ENCODE measurements around the gene SYT9. TPM values are rescaled to one million over a fixed set of nuclear protein-coding genes. Genes with fewer than 3 reads are reported as not detected.
"Not testable (repeated sequence)": the region's sequence is repeated elsewhere in the genome, so short reads cannot be mapped to it uniquely, and the experiment has no call there.

SYT9 gene
- total and polyA plus RNA-seq, 12 donors: 0.94 to 17.7 (median 5.0) TPM

DNA sequence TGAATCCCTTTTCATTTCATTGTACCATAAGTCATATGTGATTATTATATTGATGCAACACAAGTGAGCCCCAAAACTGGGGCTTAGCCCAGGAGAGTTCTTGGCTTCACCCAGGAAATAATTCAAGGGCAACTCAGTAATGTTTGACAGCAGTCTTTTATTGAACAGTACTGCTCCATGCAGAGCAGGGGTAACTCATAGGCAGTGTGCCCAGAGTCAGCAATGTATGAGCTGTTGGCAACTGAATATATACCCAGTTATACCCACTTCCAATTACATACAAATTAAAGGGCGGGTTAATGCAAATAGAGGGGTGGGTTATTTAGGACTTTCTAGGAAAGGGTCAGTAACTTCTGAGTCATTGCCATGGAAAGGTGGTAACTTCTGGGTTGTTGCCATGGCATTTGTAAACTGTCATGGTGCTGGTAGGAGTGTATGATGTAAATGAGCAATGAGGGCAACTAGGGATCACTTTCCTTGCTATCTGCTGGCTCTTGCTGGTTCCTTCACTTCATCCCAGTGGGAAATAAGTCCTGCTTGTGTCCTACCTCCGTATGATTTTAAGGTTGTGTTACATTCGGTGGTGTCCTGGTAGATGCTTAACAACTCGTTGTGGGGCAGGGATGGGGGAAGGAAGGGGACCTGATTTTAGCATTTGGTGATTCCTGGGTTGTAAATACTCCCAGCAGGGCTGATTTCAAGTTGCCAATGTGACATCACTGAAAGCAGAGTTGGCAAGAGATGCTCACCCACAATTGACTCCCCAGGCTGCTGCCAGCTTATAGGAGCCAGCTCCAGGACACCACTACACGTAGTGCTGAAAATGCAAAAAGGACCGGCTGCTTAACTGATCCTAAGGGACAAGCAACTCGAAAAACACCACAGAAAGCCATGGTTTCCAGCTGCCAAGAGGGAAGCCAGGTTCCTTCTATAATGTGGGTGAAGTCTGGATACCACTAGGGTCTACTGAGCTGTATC is 70.1 kb downstream of the SYT9 start:
- WGBS, 4 donors: 75 to 84% (median 76%) methylated on average over 7 of the region's 7 CpGs
- no peaks in the 10 kb centered on the region for H3K27me3 ChIP-seq
- no peaks in the 10 kb centered on the region for H3K9me3 ChIP-seq (replicated peaks in 1 of 3)
- TF ChIP-seq, protein P1, sequence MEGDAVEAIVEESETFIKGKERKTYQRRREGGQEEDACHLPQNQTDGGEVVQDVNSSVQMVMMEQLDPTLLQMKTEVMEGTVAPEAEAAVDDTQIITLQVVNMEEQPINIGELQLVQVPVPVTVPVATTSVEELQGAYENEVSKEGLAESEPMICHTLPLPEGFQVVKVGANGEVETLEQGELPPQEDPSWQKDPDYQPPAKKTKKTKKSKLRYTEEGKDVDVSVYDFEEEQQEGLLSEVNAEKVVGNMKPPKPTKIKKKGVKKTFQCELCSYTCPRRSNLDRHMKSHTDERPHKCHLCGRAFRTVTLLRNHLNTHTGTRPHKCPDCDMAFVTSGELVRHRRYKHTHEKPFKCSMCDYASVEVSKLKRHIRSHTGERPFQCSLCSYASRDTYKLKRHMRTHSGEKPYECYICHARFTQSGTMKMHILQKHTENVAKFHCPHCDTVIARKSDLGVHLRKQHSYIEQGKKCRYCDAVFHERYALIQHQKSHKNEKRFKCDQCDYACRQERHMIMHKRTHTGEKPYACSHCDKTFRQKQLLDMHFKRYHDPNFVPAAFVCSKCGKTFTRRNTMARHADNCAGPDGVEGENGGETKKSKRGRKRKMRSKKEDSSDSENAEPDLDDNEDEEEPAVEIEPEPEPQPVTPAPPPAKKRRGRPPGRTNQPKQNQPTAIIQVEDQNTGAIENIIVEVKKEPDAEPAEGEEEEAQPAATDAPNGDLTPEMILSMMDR (IDR thresholded peaks at IDR 0.05): no peak
- TF ChIP-seq POLR2A (IDR thresholded peaks at IDR 0.05): no peak
- no peaks in the 10 kb centered on the region for H3K36me3 ChIP-seq (replicated peaks in 1 of 2)
- intact Hi-C loops (cut with DNase I): no loop called here
- H3K4me1 ChIP-seq (replicated peaks in 1 of 2): no peaks in the 10 kb centered on the region
- no peak overlapping the region for H3K27ac ChIP-seq
- no peak overlapping the region for H3K4me3 ChIP-seq
- DNase-seq: no peak

DNA sequence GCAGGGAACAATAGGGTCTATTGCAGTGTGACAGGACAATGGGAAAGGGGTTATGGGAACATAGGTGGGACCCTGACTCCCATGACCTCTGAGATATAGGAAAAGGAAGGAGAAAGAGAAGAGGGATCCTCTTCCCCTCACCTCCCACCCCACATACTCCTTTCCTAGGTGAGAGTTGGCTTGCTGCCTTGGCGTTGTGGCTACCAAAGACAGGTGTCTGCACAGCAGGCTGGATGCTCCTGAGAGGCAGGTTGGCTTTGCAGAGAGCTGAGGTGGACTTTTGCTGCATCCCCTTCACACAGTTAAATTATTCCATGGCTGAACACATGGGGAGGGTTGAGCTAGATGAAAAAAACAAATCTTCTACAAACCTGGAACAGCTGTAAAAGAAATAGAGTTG is 80.7 kb downstream of the SYT9 start:
- Histone ChIP-seq H3K27ac (no peak overlapping the region), H3K9me3 (replicated peaks in 1 of 3) (no peaks in the 10 kb centered on the region), H3K36me3 (replicated peaks in 1 of 2) (no peaks in the 10 kb centered on the region), H3K4me3 (no peak overlapping the region), H3K27me3 (no peaks in the 10 kb centered on the region), H3K4me1 (replicated peaks in 1 of 2) (no peaks in the 10 kb centered on the region)
- TF ChIP-seq POLR2A (IDR thresholded peaks at IDR 0.05): no peak
- TF ChIP-seq, protein P1 (IDR thresholded peaks at IDR 0.05): no peak
- intact Hi-C loops (cut with DNase I): no loop called here
- DNase-seq: no peak
- WGBS, 4 donors: 80 to 92% (median 83%) methylated on average over 1 of the region's 1 CpG

DNA sequence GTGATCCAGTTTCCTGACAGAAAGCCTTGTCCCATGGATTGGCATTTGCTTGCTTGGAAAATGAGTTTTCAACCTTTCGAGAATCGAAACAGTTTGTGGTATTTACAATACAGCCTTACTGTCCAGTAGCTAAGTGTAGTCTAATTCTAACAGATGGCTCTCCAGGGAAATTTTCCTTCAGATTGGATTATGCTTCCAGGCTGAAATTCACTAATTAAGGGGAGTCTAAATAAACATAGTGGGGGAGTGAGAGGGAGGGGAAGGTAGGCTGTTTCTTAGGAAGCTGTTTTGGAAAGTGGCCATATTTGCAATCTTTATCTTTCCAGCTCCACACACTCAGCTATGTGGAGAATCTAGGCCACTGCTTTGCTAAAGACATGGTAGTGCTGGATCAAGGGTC is 81.3 kb downstream of the SYT9 start:
- Histone ChIP-seq H3K4me1 (replicated peaks in 1 of 2) (no peaks in the 10 kb centered on the region), H3K27ac (no peak overlapping the region), H3K27me3 (no peaks in the 10 kb centered on the region), H3K36me3 (replicated peaks in 1 of 2) (no peaks in the 10 kb centered on the region), H3K4me3 (no peak overlapping the region), H3K9me3 (replicated peaks in 1 of 3) (no peaks in the 10 kb centered on the region)
- intact Hi-C loops (cut with DNase I): no loop called here
- TF ChIP-seq, protein P1 (IDR thresholded peaks at IDR 0.05): no peak
- TF ChIP-seq POLR2A (IDR thresholded peaks at IDR 0.05): no peak
- 48 to 81% (median 64%) methylated on average over 2 of the region's 2 CpGs for WGBS, 4 donors
- no peak for DNase-seq

DNA sequence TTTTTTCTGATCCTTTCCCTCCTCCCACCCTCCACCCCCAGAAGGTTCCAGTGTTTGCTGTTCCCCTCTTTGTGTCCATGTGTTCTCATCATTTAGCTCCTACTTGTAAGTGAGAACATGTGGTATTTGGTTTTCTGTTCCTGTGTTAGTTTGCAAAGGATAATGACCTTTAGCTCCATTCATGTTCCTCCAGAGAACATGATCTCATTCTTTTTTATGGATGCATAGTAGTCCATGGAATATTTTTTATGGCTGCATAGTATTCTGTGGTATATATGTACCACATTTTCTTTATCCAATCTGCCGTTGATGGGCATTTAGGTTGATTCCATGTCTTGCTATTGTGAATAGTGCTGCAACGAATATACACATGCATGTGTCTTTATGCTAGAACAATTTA is 83.7 kb downstream of the SYT9 start:
- DNase-seq; H3K27me3 ChIP-seq; H3K4me3 ChIP-seq; H3K4me1 ChIP-seq (replicated peaks in 1 of 2); H3K9me3 ChIP-seq (replicated peaks in 1 of 3); intact Hi-C loops (cut with DNase I); H3K27ac ChIP-seq; H3K36me3 ChIP-seq (replicated peaks in 1 of 2): not testable (repeated sequence)
- 71 to 91% (median 79%) methylated on average over 2 of the region's 2 CpGs for WGBS, 4 donors

DNA sequence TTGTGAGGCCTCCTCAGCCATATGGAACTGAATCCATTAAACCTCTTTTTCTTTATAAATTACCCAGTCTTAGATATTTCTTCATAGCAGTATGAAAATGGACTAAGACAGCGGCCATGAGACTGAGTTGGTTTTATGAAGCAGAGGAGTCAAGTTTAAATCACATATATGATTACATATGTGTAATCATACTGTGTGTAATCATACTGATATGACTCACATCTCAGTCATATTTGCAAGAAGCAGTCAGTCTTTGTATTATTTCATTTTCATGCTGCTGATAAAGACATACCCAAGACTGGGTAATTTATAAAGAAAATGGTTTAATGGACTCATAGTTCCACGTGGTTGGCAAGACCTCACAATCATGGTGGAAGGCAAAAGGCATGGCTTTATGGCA is 89.8 kb downstream of the SYT9 start:
- no peak for DNase-seq
- 78 to 87% (median 85%) methylated on average over 2 of the region's 2 CpGs for WGBS, 4 donors
- Histone ChIP-seq H3K27ac (no peak overlapping the region), H3K4me3 (no peak overlapping the region), H3K4me1 (replicated peaks in 1 of 2) (no peaks in the 10 kb centered on the region), H3K27me3 (no peaks in the 10 kb centered on the region), H3K36me3 (replicated peaks in 1 of 2) (no peaks in the 10 kb centered on the region), H3K9me3 (replicated peaks in 1 of 3) (no peaks in the 10 kb centered on the region)
- intact Hi-C loops (cut with DNase I): no loop called here
- TF ChIP-seq, protein P1 (IDR thresholded peaks at IDR 0.05): no peak
- no peak for TF ChIP-seq POLR2A (IDR thresholded peaks at IDR 0.05)
